KOPT-K1 (cell line): Measurements from ENCODE around the gene REG3G.

Source experiments
- H3K27ac ChIP-seq: fragments of 200-600 bp; sonication (generic); 2 replicates; pipeline ENCODE4 v1.5.1; 2016; ENCODE audit warnings: antibody characterized with exemption, mild to moderate bottlenecking, low read depth, low read length; ENCODE audit not compliant: poor library complexity, severe bottlenecking
- H3K36me3 ChIP-seq: fragments of 200-600 bp; sonication (generic); 2 replicates; pipeline ENCODE4 v1.5.1; 2017; ENCODE audit warnings: antibody characterized with exemption, mild to moderate bottlenecking, low read length, moderate library complexity; ENCODE audit not compliant: insufficient read depth
- H3K9me3 ChIP-seq: fragments of 200-600 bp; sonication (generic); 2 replicates; pipeline ENCODE4 v1.5.1; 2017; ENCODE audit warnings: antibody characterized with exemption, low read length, mild to moderate bottlenecking; ENCODE audit not compliant: insufficient read depth, poor library complexity, severe bottlenecking

The REG3G gene

DNA sequence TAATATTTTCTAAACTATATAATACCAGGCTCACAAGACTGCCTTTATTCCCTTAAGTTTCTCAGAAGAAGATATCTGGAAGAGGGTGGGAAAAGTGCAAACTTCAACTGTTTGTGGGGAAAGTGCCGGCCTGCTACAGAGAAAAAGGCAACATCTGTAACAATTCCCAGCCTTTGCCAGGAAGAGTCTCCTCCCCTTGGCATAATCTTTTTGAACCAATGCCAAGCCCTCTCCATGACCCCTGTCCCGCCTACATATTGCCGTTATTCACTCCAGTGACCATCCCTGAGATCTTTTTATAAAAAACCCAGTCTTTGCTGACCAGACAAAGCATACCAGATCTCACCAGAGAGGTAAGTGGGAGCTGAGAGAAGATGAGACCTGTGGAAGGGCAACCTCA, at the start of gene REG3G:
TSS of gene REG3G (plus strand) at position 282 of the 400 bp plus-strand sequence. CDS start 392 bp downstream, outside the sequence.
- Histone ChIP-seq H3K9me3 (no peaks in the 10 kb centered on the region), H3K27ac (no peak within 1 kb of the TSS), H3K36me3 (no peaks in the 10 kb centered on the region)

GRCh38 chr2:78977661-78978145, 47.8 kb upstream of the REG3G start:
- Histone ChIP-seq H3K9me3 (no peaks in the 10 kb centered on the region), H3K36me3 (no peaks in the 10 kb centered on the region), H3K27ac (no peak overlapping the region)

- H3K36me3 ChIP-seq, result no peaks in the 10 kb centered on the region
- no peak overlapping the region for H3K27ac ChIP-seq
- H3K9me3 ChIP-seq, result no peaks in the 10 kb centered on the region
Observed at GRCh38 chr2:78978340-78978739, 47.2 kb upstream of the REG3G start.

DNA sequence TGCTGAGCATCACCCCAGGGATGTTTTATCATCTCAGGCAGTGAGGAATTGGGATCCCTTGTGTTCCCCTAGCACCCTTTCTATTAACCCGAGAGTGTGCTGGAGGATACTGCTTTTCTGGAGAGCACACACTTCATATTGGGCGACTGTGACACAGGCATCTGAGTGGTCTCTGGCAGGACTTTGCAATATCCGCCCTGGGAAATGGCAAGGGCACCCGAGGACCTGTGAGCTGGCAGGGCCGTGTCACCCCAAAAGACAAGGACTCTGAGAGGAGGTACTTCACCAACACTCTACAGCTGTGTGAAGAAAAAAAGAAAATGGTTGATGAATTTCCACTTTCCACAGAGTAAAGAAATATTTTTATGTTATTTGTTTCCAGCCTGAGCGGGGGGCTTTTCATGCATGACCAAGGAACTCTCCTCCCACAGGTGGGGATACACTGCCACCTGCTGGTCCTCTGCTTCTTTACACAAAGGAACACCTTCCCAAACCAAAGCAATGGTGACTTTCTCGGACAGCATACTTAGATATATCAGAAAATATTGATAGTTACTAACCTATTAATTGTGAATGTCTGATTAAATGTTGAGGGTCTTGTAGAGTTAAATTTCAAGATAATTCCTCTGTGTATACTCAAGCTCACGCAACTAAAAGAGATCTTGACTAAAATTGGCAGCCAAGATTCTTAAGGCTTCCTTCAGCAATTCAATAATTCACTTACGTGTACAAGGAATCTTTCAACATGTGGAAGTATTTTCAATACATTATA, 45.9 kb upstream of the REG3G start:
- Histone ChIP-seq H3K36me3 (no peaks in the 10 kb centered on the region), H3K9me3 (no peaks in the 10 kb centered on the region), H3K27ac (no peak overlapping the region)

GRCh38 chr2:78980152-78980465, 45.4 kb upstream of the REG3G start:
- no peak overlapping the region for H3K27ac ChIP-seq
- no peaks in the 10 kb centered on the region for H3K36me3 ChIP-seq
- no peaks in the 10 kb centered on the region for H3K9me3 ChIP-seq

GRCh38 chr2:78980871-78981270, 44.6 kb upstream of the REG3G start:
- H3K9me3 ChIP-seq, result no peaks in the 10 kb centered on the region
- H3K36me3 ChIP-seq, result no peaks in the 10 kb centered on the region
- no peak overlapping the region for H3K27ac ChIP-seq

- H3K27ac ChIP-seq, result no peak overlapping the region
- H3K36me3 ChIP-seq, result no peaks in the 10 kb centered on the region
- H3K9me3 ChIP-seq, result no peaks in the 10 kb centered on the region
Observed at GRCh38 chr2:78982638-78983330, 42.7 kb upstream of the REG3G start.

- Histone ChIP-seq H3K9me3 (no peaks in the 10 kb centered on the region), H3K36me3 (no peaks in the 10 kb centered on the region), H3K27ac (no peak overlapping the region)
Observed at GRCh38 chr2:78984386-78984785, 41.1 kb upstream of the REG3G start.

GRCh38 chr2:78985558-78985957, 39.9 kb upstream of the REG3G start:
- Histone ChIP-seq H3K36me3 (no peaks in the 10 kb centered on the region), H3K27ac (no peak overlapping the region), H3K9me3 (no peaks in the 10 kb centered on the region)

DNA sequence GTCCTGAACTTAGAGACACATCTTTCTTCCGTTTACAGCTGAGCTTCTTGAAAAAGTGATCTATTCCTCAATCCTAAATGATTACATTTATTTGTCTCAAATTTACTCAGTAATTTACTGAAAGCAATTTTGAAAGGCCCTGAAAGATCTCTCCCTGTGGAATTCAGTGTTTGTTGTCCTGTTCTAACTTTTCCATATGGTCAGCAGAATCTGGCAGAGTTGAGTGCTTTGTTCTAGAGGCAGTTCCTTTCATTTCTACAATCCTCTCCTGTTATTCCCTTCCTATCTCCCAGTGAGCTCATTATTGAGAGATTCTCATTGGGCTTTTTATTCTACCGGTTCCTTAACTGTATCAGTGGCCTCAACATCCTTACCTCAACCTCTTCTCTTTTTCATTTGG, 36.5 kb upstream of the REG3G start:
- Histone ChIP-seq H3K9me3 (no peaks in the 10 kb centered on the region), H3K27ac (no peak overlapping the region), H3K36me3 (no peaks in the 10 kb centered on the region)

DNA sequence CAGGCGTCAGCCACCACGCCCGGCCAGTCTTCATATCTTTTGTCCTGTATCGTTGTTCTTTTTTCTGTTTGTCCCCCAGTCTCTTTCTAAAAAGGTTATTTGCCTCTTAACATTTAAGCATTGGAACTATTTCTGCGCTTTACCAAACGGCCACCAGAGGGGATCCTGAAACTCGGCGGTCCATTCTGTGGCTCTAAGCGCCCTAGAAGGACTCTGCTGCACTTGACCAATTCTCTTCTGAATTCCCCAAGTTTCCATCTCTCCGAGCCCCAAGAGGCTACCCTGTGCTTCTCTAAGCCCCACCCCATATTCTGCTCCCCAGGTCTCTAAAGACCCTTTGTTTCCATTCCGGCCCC, 33.1 kb upstream of the REG3G start:
- no peaks in the 10 kb centered on the region for H3K9me3 ChIP-seq
- H3K36me3 ChIP-seq, result no peaks in the 10 kb centered on the region

GRCh38 chr2:78992807-78993517, 32.5 kb upstream of the REG3G start:
- Histone ChIP-seq H3K9me3 (no peaks in the 10 kb centered on the region), H3K36me3 (no peaks in the 10 kb centered on the region), H3K27ac (no peak overlapping the region)

More for the DNA sequence above, 33.1 kb upstream of the REG3G start:
- no peak overlapping the region for H3K27ac ChIP-seq

GRCh38 chr2:78993518-78994148, 31.9 kb upstream of the REG3G start:
- Histone ChIP-seq H3K9me3 (no peaks in the 10 kb centered on the region), H3K27ac (no peak overlapping the region), H3K36me3 (no peaks in the 10 kb centered on the region)

DNA sequence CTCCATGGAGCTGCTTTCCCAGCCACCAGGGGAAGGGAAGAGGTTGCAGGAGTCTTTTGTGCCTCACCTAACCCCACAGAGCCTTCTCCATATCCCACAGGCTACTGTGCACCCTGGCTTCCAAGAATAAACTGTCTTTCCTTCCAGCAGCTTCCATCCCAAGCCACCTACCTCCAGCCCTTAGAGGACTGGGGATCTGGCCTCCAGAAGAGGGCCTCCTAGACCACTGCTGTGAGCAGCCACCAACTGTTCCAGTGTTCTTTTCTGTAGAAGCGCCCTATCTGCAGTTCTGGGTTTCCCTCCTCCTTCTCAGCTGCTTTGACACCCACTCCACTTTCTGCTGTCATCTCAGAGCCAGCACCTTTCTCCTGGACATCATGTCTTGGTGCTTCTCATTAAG, 30.7 kb upstream of the REG3G start:
- no peaks in the 10 kb centered on the region for H3K36me3 ChIP-seq
- no peaks in the 10 kb centered on the region for H3K9me3 ChIP-seq
- H3K27ac ChIP-seq, result no peak overlapping the region

DNA sequence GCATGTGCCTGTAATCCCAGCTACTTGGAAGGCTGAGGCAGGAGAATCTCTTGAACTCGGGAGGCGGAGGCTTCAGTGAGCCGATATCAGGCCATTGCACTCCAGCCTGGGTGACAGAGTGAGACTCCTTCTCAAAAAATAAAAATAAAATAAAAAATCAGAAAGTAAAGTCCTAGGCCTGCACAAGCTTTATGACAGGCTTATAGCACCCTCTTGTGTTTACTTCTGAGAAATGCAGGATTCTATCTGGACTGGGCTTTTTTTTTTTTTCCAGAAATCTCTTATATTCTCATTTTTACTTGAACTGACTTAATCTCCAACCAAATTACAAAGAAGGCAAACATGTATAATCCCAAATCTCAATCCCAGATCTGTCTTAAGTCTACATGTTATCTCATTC, 26.1 kb upstream of the REG3G start:
- Histone ChIP-seq H3K9me3 (no peaks in the 10 kb centered on the region), H3K27ac (no peak overlapping the region), H3K36me3 (no peaks in the 10 kb centered on the region)
